Cerebellar cortex (tissue), 1 donor: ENCODE results near the gene CAMK4.
"Not testable (repeated sequence)": the region's sequence is repeated elsewhere in the genome, so short reads cannot be mapped to it uniquely, and the experiment has no call there.

Experiments used
- DNase-seq: peaks from one replicate; pipeline ENCODE4 v3.0.0-alpha.2; 2015; ENCODE audit warnings: low spot score

CAMK4 gene

GRCh38 chr5:111256128-111256527, 31.9 kb downstream of the CAMK4 start:
- DNase-seq = no peak

- DNase-seq = not testable (repeated sequence)
Measured at GRCh38 chr5:111257610-111258009, 33.4 kb downstream of the CAMK4 start.

GRCh38 chr5:111259636-111260035, 35.5 kb downstream of the CAMK4 start:
- no peak for DNase-seq

- DNase-seq = no peak
Measured at GRCh38 chr5:111261610-111262009, 37.4 kb downstream of the CAMK4 start.

- DNase-seq = no peak
Measured at GRCh38 chr5:111262153-111262552, 38.0 kb downstream of the CAMK4 start.

GRCh38 chr5:111262815-111263214, 38.6 kb downstream of the CAMK4 start:
- no peak for DNase-seq

- no peak for DNase-seq
Measured at GRCh38 chr5:111266491-111266890, 42.3 kb downstream of the CAMK4 start.

GRCh38 chr5:111268300-111268699, 44.1 kb downstream of the CAMK4 start:
- no peak for DNase-seq

GRCh38 chr5:111271885-111272284, 47.7 kb downstream of the CAMK4 start:
- DNase-seq = no peak

GRCh38 chr5:111277061-111277460, 52.9 kb downstream of the CAMK4 start:
- no peak for DNase-seq

- DNase-seq = no peak
Measured at GRCh38 chr5:111278858-111279504, 54.8 kb downstream of the CAMK4 start.

GRCh38 chr5:111280282-111280951, 56.2 kb downstream of the CAMK4 start:
- DNase-seq = peak; percentile 97

GRCh38 chr5:111282798-111283197, 58.6 kb downstream of the CAMK4 start:
- no peak for DNase-seq

- DNase-seq = no peak
Measured at GRCh38 chr5:111284825-111285224, 60.6 kb downstream of the CAMK4 start.

- DNase-seq = no peak
Measured at GRCh38 chr5:111294551-111294950, 70.4 kb downstream of the CAMK4 start.

GRCh38 chr5:111295649-111296048, 71.5 kb downstream of the CAMK4 start:
- DNase-seq = no peak

- peak; percentile 59 for DNase-seq
Measured at GRCh38 chr5:111296570-111296969, 72.4 kb downstream of the CAMK4 start.

GRCh38 chr5:111299067-111299481, 74.9 kb downstream of the CAMK4 start:
- no peak for DNase-seq

GRCh38 chr5:111299831-111300432, 75.7 kb downstream of the CAMK4 start:
- no peak for DNase-seq

- no peak for DNase-seq
Measured at GRCh38 chr5:111301264-111301663, 77.1 kb downstream of the CAMK4 start.

GRCh38 chr5:111302043-111302442, 77.9 kb downstream of the CAMK4 start:
- DNase-seq = not testable (repeated sequence)

GRCh38 chr5:111308951-111309350, 84.8 kb downstream of the CAMK4 start:
- DNase-seq = no peak

GRCh38 chr5:111309384-111309783, 85.2 kb downstream of the CAMK4 start:
- no peak for DNase-seq
